ENCODE data around the gene HOATZ. TPM values are rescaled to one million over a fixed set of nuclear protein-coding genes. Genes with fewer than 3 reads are reported as not detected.

The HOATZ gene
- total and polyA plus RNA-seq, 2 donors from 2014 or later, result not detected

DNA sequence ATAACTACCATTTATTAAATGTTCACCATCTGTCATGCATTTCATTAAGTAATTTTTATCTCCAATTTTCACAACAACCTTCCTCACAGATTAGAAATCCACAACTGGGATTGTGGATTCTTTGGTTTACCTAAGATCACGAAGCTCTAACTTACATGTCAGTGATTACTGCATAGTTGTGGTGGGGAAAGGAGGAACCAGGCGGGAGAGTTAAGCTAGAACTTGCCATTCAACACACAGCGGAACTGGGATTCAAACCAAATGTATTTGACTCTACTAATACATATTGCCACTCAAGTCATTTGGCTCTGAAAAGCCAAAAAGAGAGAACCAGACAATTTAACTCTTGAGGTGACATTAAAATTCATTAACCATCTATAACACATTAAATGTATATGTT is 15.5 kb downstream of the HOATZ start:
- intact Hi-C loops (cut with DNase I), result no loop called here
- Histone ChIP-seq H3K4me1 (ENCODE audit: control insufficient read depth in 2 of 3, insufficient read depth in 2 of 3, low read depth in 1 of 3, low read length in 3 of 3) (no peaks in the 10 kb centered on the region), H3K4me3 (ENCODE audit: low read length in 3 of 3) (no peak overlapping the region), H3K36me3 (ENCODE audit: control insufficient read depth in 2 of 3, insufficient read depth in 3 of 3, low read length in 3 of 3) (no peaks in the 10 kb centered on the region), H3K9me3 (ENCODE audit: control insufficient read depth in 2 of 3, insufficient read depth in 1 of 3, low read length in 3 of 3) (no peaks in the 10 kb centered on the region), H3K9ac (ENCODE audit: low read length in 3 of 3) (no peak overlapping the region), H3K27me3 (ENCODE audit: control insufficient read depth, insufficient read depth, low read length) (no peaks in the 10 kb centered on the region), H3K27ac (ENCODE audit: low read depth in 2 of 2, low read length in 2 of 2) (no peak overlapping the region)
- no peak for DNase-seq
- TF ChIP-seq, protein P1, sequence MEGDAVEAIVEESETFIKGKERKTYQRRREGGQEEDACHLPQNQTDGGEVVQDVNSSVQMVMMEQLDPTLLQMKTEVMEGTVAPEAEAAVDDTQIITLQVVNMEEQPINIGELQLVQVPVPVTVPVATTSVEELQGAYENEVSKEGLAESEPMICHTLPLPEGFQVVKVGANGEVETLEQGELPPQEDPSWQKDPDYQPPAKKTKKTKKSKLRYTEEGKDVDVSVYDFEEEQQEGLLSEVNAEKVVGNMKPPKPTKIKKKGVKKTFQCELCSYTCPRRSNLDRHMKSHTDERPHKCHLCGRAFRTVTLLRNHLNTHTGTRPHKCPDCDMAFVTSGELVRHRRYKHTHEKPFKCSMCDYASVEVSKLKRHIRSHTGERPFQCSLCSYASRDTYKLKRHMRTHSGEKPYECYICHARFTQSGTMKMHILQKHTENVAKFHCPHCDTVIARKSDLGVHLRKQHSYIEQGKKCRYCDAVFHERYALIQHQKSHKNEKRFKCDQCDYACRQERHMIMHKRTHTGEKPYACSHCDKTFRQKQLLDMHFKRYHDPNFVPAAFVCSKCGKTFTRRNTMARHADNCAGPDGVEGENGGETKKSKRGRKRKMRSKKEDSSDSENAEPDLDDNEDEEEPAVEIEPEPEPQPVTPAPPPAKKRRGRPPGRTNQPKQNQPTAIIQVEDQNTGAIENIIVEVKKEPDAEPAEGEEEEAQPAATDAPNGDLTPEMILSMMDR (IDR thresholded peaks at IDR 0.05; ENCODE audit: borderline replicate concordance, extremely low read depth, insufficient read depth), result no peak
- no peak for FAIRE-seq

DNA sequence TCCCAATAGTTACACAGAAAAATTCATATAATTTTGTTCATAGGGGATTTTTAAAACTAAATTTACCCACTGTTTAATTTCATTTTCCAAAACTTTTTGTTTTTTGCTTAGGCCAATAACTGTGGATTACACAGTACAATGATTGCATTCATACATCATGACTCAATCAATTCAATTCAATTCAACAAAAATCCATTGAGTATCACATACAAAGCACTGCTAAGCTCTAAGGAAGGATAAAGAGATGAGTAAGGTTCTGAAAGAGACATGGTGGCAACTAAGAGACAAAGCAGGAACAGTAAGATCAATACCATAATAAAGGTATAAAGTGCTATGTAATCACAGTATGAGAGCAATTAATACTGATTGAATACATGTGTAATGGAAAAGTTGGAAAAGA is 16.6 kb downstream of the HOATZ start:
- intact Hi-C loops (cut with DNase I), result no loop called here
- Histone ChIP-seq H3K9ac (ENCODE audit: low read length in 3 of 3) (no peak overlapping the region), H3K27ac (ENCODE audit: low read depth in 2 of 2, low read length in 2 of 2) (no peak overlapping the region), H3K9me3 (ENCODE audit: control insufficient read depth in 2 of 3, insufficient read depth in 1 of 3, low read length in 3 of 3) (no peaks in the 10 kb centered on the region), H3K36me3 (ENCODE audit: control insufficient read depth in 2 of 3, insufficient read depth in 3 of 3, low read length in 3 of 3) (no peaks in the 10 kb centered on the region), H3K4me3 (ENCODE audit: low read length in 3 of 3) (no peak overlapping the region), H3K27me3 (ENCODE audit: control insufficient read depth, insufficient read depth, low read length) (no peaks in the 10 kb centered on the region), H3K4me1 (ENCODE audit: control insufficient read depth in 2 of 3, insufficient read depth in 2 of 3, low read depth in 1 of 3, low read length in 3 of 3) (no peaks in the 10 kb centered on the region)
- DNase-seq (no peak), FAIRE-seq (no peak)
- TF ChIP-seq, protein P1 (IDR thresholded peaks at IDR 0.05; ENCODE audit: borderline replicate concordance, extremely low read depth, insufficient read depth), result no peak

DNA sequence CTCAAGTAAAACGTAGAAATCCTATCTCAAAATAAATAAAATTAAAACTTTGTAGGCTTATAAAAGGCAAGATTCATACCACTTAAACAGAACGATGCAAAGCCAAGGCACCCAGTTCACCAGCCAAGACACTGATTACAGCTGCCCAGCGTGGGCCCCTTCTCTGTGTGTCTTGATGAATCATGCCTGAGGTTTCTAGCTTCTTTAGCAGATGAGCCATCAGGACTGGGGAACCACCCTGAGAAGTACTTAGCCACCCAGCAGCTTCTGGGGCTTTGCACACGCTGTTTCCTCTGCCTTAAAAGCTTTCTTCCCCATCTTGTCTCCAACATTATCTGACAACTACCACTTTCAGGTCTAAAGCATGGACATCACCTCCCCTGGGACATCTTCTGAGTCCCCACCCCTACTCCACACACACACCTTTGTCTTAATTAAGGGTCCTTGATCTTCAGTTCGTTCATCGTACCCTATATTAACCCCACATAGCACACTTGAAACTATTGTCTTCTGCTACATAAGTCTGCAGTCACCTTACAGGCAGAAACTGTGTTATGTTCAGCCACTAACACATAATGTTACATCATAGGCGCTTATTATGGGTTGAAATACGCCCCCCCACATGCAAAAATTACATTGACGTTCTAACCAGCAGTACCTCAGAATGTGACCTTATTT is 17.2 kb downstream of the HOATZ start:
- Histone ChIP-seq H3K9ac (ENCODE audit: low read length in 3 of 3) (no peak overlapping the region), H3K9me3 (ENCODE audit: control insufficient read depth in 2 of 3, insufficient read depth in 1 of 3, low read length in 3 of 3) (no peaks in the 10 kb centered on the region), H3K27me3 (ENCODE audit: control insufficient read depth, insufficient read depth, low read length) (no peaks in the 10 kb centered on the region), H3K27ac (ENCODE audit: low read depth in 2 of 2, low read length in 2 of 2) (no peak overlapping the region), H3K36me3 (ENCODE audit: control insufficient read depth in 2 of 3, insufficient read depth in 3 of 3, low read length in 3 of 3) (no peaks in the 10 kb centered on the region), H3K4me1 (ENCODE audit: control insufficient read depth in 2 of 3, insufficient read depth in 2 of 3, low read depth in 1 of 3, low read length in 3 of 3) (no peaks in the 10 kb centered on the region), H3K4me3 (ENCODE audit: low read length in 3 of 3) (no peak overlapping the region)
- DNase-seq (no peak), FAIRE-seq (no peak)
- intact Hi-C loops (cut with DNase I), result no loop called here
- TF ChIP-seq, protein P1 (IDR thresholded peaks at IDR 0.05; ENCODE audit: borderline replicate concordance, extremely low read depth, insufficient read depth), result no peak

DNA sequence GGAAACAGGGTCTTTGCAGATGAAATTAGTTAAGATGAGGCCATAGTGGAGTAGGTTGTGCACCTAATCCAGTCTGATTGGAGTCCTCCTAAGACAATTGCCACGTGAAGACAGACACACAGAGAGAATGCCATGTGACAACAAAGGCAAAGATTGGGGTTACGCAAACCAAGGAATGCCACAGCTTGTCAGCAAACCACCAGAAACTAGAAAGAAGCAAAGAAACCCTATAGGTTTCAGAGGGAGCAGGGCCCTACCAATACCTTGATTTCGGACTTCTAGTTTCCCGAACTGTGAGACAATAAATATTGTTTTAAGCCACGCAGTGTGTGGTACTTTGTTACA is 17.8 kb downstream of the HOATZ start:
- no peak overlapping the region for H3K4me3 ChIP-seq (ENCODE audit: low read length in 3 of 3)
- intact Hi-C loops (cut with DNase I), result no loop called here

More for the DNA sequence above, 17.8 kb downstream of the HOATZ start:
- no peak overlapping the region for H3K9ac ChIP-seq (ENCODE audit: low read length in 3 of 3)
- no peaks in the 10 kb centered on the region for H3K9me3 ChIP-seq (ENCODE audit: control insufficient read depth in 2 of 3, insufficient read depth in 1 of 3, low read length in 3 of 3)
- TF ChIP-seq, protein P1 (IDR thresholded peaks at IDR 0.05; ENCODE audit: borderline replicate concordance, extremely low read depth, insufficient read depth), result no peak
- FAIRE-seq (no peak), DNase-seq (no peak)
- H3K27me3 ChIP-seq (ENCODE audit: control insufficient read depth, insufficient read depth, low read length), result no peaks in the 10 kb centered on the region
- H3K36me3 ChIP-seq (ENCODE audit: control insufficient read depth in 2 of 3, insufficient read depth in 3 of 3, low read length in 3 of 3), result no peaks in the 10 kb centered on the region
- no peak overlapping the region for H3K27ac ChIP-seq (ENCODE audit: low read depth in 2 of 2, low read length in 2 of 2)
- no peaks in the 10 kb centered on the region for H3K4me1 ChIP-seq (ENCODE audit: control insufficient read depth in 2 of 3, insufficient read depth in 2 of 3, low read depth in 1 of 3, low read length in 3 of 3)

All from kidney (tissue), 14 donors.